CD4-positive, alpha-beta T cell treated with Interleukin-4 for 1 hour (primary cell): ENCODE measurements around the gene TK2.
A peak's percentile ranks its signal among the peaks of the same experiment; 100 is the strongest.
"Not testable (repeated sequence)": the region's sequence is repeated elsewhere in the genome, so short reads cannot be mapped to it uniquely, and the experiment has no call there.

Experiments used
- DNase-seq, 2 donors: peaks; one replicate each; pipeline ENCODE4 v3.0.0-alpha.2; 2020 to 2022

TK2 gene

GRCh38 chr16:66569827-66570405 lies 20.0 kb upstream of the TK2 start:
- DNase-seq: no peak

GRCh38 chr16:66569131-66569530 lies 19.2 kb upstream of the TK2 start:
- DNase-seq: no peak

- DNase-seq: no peak
Measured at GRCh38 chr16:66568355-66568754, 18.4 kb upstream of the TK2 start.

GRCh38 chr16:66567270-66567669 lies 17.3 kb upstream of the TK2 start:
- not testable (repeated sequence) for DNase-seq

GRCh38 chr16:66566051-66566901 lies 16.4 kb upstream of the TK2 start, which contains the start of gene CMTM1:
CMTM1 (plus strand) TSS chr16:66566439; CDS start chr16:66566514, 75 bp downstream.
- DNase-seq: no peak

- DNase-seq: no peak
Measured at GRCh38 chr16:66563574-66564334, 13.8 kb upstream of the TK2 start.

GRCh38 chr16:66562986-66563385 lies 13.1 kb upstream of the TK2 start:
- DNase-seq: no peak

- DNase-seq: peak in 1 of 2 donors; percentile 58
Measured at GRCh38 chr16:66562409-66562808, 12.5 kb upstream of the TK2 start.

- DNase-seq: no peak
Measured at GRCh38 chr16:66561381-66562080, 11.6 kb upstream of the TK2 start.

- no peak for DNase-seq
Measured at GRCh38 chr16:66560107-66560506, 10.2 kb upstream of the TK2 start.

- no peak for DNase-seq
Measured at GRCh38 chr16:66554495-66554894, 4.6 kb upstream of the TK2 start.

GRCh38 chr16:66554021-66554420 lies 4.1 kb upstream of the TK2 start:
- DNase-seq: no peak

- peak in 1 of 2 donors; percentile 15 for DNase-seq
Measured at GRCh38 chr16:66553223-66553622, 3.3 kb upstream of the TK2 start.

- peak; percentile 93 to 94 for DNase-seq
Measured at GRCh38 chr16:66552286-66553177, 2.6 kb upstream of the TK2 start, which contains the start of gene CKLF. CKLF (plus strand) TSS chr16:66552576; CDS start chr16:66552716, 140 bp downstream.

- DNase-seq: no peak
Measured at GRCh38 chr16:66551788-66552285, 1.9 kb upstream of the TK2 start.

- DNase-seq: peak; percentile 69 to 71
Measured at GRCh38 chr16:66551348-66551759, 1.4 kb upstream of the TK2 start.

- no peak for DNase-seq
Measured at GRCh38 chr16:66548868-66549267, 1.1 kb downstream of the TK2 start.

GRCh38 chr16:66548068-66548467 lies 1.9 kb downstream of the TK2 start:
- no peak for DNase-seq

GRCh38 chr16:66547101-66547989 lies 2.6 kb downstream of the TK2 start:
- DNase-seq: no peak

- DNase-seq: no peak
Measured at GRCh38 chr16:66544016-66544757, 5.7 kb downstream of the TK2 start.
